Calu3 (cell line): ENCODE data around the gene METTL24. TPM values are rescaled to one million over a fixed set of nuclear protein-coding genes. Genes with fewer than 3 reads are reported as not detected.
"Not testable (repeated sequence)": the region's sequence is repeated elsewhere in the genome, so short reads cannot be mapped to it uniquely, and the experiment has no call there.

ENCODE experiments used
- BruUV-seq: library from RNA; stranded (reverse); fragments of 400-500 nt; replicated peaks from 2 replicates; lab custom pipeline; 2021; lab: Mats Ljungman, UMichigan
- CTCF ChIA-PET: fragments of 300-600 bp; sonication (Branson Sonifier 250); formaldehyde crosslinking; loops from one replicate; lab custom pipeline; 2022; ENCODE audit warnings: antibody characterized with exemption; lab: Charles Lee
- DNase-seq: peaks from one replicate; pipeline ENCODE4 v3.0.0; 2022
- H3K27ac Mint-ChIP-seq: one replicate; pipeline ENCODE4 v1.8.0; 2022; ENCODE audit warnings: mixed read lengths; ENCODE audit not compliant: unreplicated experiment
- H3K27me3 Mint-ChIP-seq: one replicate; pipeline ENCODE4 v1.8.0; 2022; ENCODE audit warnings: mixed read lengths; ENCODE audit not compliant: unreplicated experiment
- H3K36me3 Mint-ChIP-seq: one replicate; pipeline ENCODE4 v1.8.0; 2022; ENCODE audit warnings: mild to moderate bottlenecking, moderate library complexity, mixed read lengths; ENCODE audit not compliant: insufficient read depth, unreplicated experiment
- H3K4me1 Mint-ChIP-seq: one replicate; pipeline ENCODE4 v1.8.0; 2022; ENCODE audit warnings: mild to moderate bottlenecking, low read depth, mixed read lengths; ENCODE audit not compliant: unreplicated experiment
- H3K4me3 Mint-ChIP-seq: one replicate; pipeline ENCODE4 v1.8.0; 2022; ENCODE audit warnings: mild to moderate bottlenecking, low read depth, moderate library complexity, mixed read lengths; ENCODE audit not compliant: unreplicated experiment
- H3K9me3 Mint-ChIP-seq: one replicate; pipeline ENCODE4 v1.8.0; 2022; ENCODE audit warnings: low read depth, mixed read lengths; ENCODE audit not compliant: unreplicated experiment
- CTCF ChIP-seq: fragments of 200-600 bp; IDR thresholded peaks from one replicate; pipeline ENCODE4 v1.8.0; 2022; ENCODE audit warnings: antibody characterized with exemption; ENCODE audit not compliant: unreplicated experiment
- intact Hi-C: fragments of 100-400 bp; cut with micrococcal nuclease; formaldehyde crosslinking; loops from one replicate; pipeline ENCODE4 v1.10.0; 2022; ENCODE audit not compliant: unreplicated experiment
- total RNA-seq: library from RNA; stranded (reverse); gene quantifications from 2 replicates; pipeline ENCODE4 v1.2.3, GENCODE V29; 2022

Gene METTL24
- total RNA-seq, 1 experiment from 2014 or later, result not detected

DNA sequence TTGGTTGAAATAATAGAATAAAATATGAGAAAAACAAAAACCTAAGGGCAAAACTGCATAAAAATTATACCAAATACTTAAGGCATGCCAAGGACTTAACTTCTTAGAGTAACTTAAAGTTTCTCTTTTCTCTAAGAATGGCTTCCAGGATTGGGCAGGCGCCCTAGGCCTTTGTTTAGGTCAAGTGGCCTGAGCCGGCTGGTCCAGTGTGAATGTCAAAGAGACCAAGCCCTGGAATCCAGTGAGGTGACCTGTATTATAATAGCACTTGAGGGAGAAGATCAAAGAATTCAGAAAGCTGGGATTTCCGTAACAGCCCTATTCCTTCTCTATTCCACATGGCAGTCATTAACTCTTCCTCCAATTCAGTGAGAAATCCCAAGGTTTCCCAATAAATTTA is 6.6 kb downstream of the METTL24 start:
- Mint-ChIP-seq H3K9me3 (no peaks in the 10 kb centered on the region), H3K4me1 (no peaks in the 10 kb centered on the region), H3K4me3 (no peak overlapping the region), H3K36me3 (no peaks in the 10 kb centered on the region), H3K27ac (no peak overlapping the region), H3K27me3 (peaks cover 19% of the 10 kb centered on the region)
- DNase-seq, result no peak
- TF ChIP-seq CTCF, result no peak
- CTCF ChIA-PET, result no interaction called here
- intact Hi-C loops, result no loop called here
- no TSS peak for BruUV-seq

GRCh38 chr6:110350593-110350992 is 7.6 kb downstream of the METTL24 start:
- DNase-seq, H3K9me3 Mint-ChIP-seq, H3K4me1 Mint-ChIP-seq, H3K36me3 Mint-ChIP-seq, H3K27ac Mint-ChIP-seq, H3K4me3 Mint-ChIP-seq, BruUV-seq, CTCF ChIA-PET, intact Hi-C loops: not testable (repeated sequence)
- H3K27me3 Mint-ChIP-seq, result peaks cover 12% of the 10 kb centered on the region

GRCh38 chr6:110348961-110349690 is 9.0 kb downstream of the METTL24 start:
- intact Hi-C loops, result no loop called here
- no peak overlapping the region for H3K27ac Mint-ChIP-seq
- peaks cover 11% of the 10 kb centered on the region for H3K27me3 Mint-ChIP-seq
- CTCF ChIA-PET, result no interaction called here
- TF ChIP-seq CTCF, result no peak
- H3K9me3 Mint-ChIP-seq, result no peaks in the 10 kb centered on the region
- DNase-seq, result no peak
- no peaks in the 10 kb centered on the region for H3K4me1 Mint-ChIP-seq
- BruUV-seq, result no TSS peak
- H3K36me3 Mint-ChIP-seq, result no peaks in the 10 kb centered on the region
- no peak overlapping the region for H3K4me3 Mint-ChIP-seq

GRCh38 chr6:110345025-110345424 is 13.1 kb downstream of the METTL24 start:
- Mint-ChIP-seq H3K4me3 (no peak overlapping the region), H3K27me3 (peaks cover 13% of the 10 kb centered on the region), H3K9me3 (no peaks in the 10 kb centered on the region), H3K4me1 (no peaks in the 10 kb centered on the region), H3K27ac (no peak overlapping the region), H3K36me3 (no peaks in the 10 kb centered on the region)
- BruUV-seq, result no TSS peak
- CTCF ChIA-PET, result no interaction called here
- DNase-seq, result no peak
- intact Hi-C loops, result no loop called here
- TF ChIP-seq CTCF, result no peak

DNA sequence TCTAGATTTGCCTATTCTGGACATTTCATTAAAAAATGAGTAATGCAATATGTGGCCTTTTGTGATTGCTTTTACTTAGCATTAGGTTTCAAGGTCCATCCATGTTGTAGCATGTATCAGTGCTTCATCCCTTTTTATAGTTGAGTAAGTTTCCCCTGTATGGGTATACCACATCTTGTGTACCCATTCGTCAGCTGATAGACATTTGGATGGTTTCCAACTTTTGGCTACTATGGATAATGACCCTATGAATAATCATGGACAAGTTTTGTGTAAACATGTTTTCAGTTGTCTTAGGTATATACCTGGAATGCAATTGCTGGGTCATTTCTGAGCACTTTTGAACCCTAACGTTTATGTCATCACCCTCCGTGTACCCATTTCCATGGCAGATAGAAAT is 15.4 kb downstream of the METTL24 start:
- Mint-ChIP-seq H3K4me1 (no peaks in the 10 kb centered on the region), H3K27ac (no peak overlapping the region), H3K9me3 (no peaks in the 10 kb centered on the region), H3K36me3 (no peaks in the 10 kb centered on the region), H3K27me3 (peaks cover 26% of the 10 kb centered on the region), H3K4me3 (no peak overlapping the region)
- no peak for TF ChIP-seq CTCF
- DNase-seq, result no peak
- CTCF ChIA-PET, result interaction anchor here (0.6 kb wide), 1 partner anchor 1317 kb away, joined by 5 read pairs; no protein-coding TSS in a partner anchor
- intact Hi-C loops, result no loop called here
- BruUV-seq, result no TSS peak
